DND-41 (cell line): ENCODE data around the gene YBX1.

Experiments used
- CTCF ChIP-seq: IDR thresholded peaks from 2 replicates; pipeline ENCODE4 v1.5.1; 2012; ENCODE audit warnings: borderline replicate concordance, low read length, moderate library complexity, mild to moderate bottlenecking; ENCODE audit not compliant: poor library complexity, severe bottlenecking; ENCODE audit errors: extremely low read depth
- EZH2 ChIP-seq: IDR thresholded peaks from 3 replicates; pipeline ENCODE4 v1.6.1; 2012; ENCODE audit warnings: borderline replicate concordance, low read depth, mild to moderate bottlenecking, moderate library complexity, low read length, inconsistent platforms; ENCODE audit not compliant: severe bottlenecking

GRCh38 chr1:42660907-42661500 is 21.2 kb upstream of the YBX1 start:
- TF ChIP-seq CTCF (no peak), EZH2 (no peak)
